Gastroesophageal sphincter (tissue), 3 donors: ENCODE data around the gene SLC7A10.

ENCODE experiments used
- POLR2AphosphoS5 ChIP-seq: sonication (generic); formaldehyde crosslinking; IDR thresholded peaks from one replicate; pipeline ENCODE4 v1.6.1; 2017; ENCODE audit warnings: antibody characterized with exemption
- TF ChIP-seq, protein P1 (sequence below), 4 experiments: fragments of 200-600 bp in 2 of 4; fragments of 450-650 bp in 2 of 4; sonication (generic) in 1 of 4; IDR thresholded peaks; one replicate each; pipeline ENCODE4 v1.5.1; 2017 to 2019; ENCODE audit warnings: antibody characterized with exemption in 4 of 4, mild to moderate bottlenecking in 2 of 4, moderate library complexity in 2 of 4

GRCh38 chr19:33196446-33197193, 29.0 kb downstream of the SLC7A10 start:
- TF ChIP-seq, protein P1, sequence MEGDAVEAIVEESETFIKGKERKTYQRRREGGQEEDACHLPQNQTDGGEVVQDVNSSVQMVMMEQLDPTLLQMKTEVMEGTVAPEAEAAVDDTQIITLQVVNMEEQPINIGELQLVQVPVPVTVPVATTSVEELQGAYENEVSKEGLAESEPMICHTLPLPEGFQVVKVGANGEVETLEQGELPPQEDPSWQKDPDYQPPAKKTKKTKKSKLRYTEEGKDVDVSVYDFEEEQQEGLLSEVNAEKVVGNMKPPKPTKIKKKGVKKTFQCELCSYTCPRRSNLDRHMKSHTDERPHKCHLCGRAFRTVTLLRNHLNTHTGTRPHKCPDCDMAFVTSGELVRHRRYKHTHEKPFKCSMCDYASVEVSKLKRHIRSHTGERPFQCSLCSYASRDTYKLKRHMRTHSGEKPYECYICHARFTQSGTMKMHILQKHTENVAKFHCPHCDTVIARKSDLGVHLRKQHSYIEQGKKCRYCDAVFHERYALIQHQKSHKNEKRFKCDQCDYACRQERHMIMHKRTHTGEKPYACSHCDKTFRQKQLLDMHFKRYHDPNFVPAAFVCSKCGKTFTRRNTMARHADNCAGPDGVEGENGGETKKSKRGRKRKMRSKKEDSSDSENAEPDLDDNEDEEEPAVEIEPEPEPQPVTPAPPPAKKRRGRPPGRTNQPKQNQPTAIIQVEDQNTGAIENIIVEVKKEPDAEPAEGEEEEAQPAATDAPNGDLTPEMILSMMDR (IDR thresholded peaks at IDR 0.05), result no peak
- TF ChIP-seq POLR2AphosphoS5, result no peak
